Measurements from ENCODE around the gene KRT83. TPM values are rescaled to one million over a fixed set of nuclear protein-coding genes. Genes with fewer than 3 reads are reported as not detected.
A peak's percentile ranks its signal among the peaks of the same experiment; 100 is the strongest.

KRT83 gene
- polyA plus RNA-seq, 2 of the 4 experiments (the other 2 are of a cell fraction): 20.4 to 44.8 TPM

DNA sequence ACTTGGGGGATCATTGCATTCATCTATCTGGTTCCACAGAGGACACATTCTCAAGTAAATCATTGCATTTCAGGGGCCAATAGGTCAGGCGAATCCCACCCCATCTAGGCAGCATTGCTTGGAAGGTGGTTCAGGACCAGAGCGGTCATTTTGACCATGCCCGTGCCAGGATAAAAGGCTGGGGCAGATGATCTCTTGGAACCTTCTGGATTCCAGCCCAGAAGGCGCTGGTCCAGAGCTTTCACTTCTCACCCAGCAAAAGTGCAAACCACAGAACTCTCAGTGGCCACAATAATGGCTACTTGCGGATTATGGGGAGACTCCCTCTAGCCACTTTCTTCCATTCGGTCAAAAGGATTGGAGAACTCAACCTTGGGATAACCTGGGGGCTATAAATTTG, 46.7 kb upstream of the KRT83 start (continued):
- TF ChIP-seq, protein P1, sequence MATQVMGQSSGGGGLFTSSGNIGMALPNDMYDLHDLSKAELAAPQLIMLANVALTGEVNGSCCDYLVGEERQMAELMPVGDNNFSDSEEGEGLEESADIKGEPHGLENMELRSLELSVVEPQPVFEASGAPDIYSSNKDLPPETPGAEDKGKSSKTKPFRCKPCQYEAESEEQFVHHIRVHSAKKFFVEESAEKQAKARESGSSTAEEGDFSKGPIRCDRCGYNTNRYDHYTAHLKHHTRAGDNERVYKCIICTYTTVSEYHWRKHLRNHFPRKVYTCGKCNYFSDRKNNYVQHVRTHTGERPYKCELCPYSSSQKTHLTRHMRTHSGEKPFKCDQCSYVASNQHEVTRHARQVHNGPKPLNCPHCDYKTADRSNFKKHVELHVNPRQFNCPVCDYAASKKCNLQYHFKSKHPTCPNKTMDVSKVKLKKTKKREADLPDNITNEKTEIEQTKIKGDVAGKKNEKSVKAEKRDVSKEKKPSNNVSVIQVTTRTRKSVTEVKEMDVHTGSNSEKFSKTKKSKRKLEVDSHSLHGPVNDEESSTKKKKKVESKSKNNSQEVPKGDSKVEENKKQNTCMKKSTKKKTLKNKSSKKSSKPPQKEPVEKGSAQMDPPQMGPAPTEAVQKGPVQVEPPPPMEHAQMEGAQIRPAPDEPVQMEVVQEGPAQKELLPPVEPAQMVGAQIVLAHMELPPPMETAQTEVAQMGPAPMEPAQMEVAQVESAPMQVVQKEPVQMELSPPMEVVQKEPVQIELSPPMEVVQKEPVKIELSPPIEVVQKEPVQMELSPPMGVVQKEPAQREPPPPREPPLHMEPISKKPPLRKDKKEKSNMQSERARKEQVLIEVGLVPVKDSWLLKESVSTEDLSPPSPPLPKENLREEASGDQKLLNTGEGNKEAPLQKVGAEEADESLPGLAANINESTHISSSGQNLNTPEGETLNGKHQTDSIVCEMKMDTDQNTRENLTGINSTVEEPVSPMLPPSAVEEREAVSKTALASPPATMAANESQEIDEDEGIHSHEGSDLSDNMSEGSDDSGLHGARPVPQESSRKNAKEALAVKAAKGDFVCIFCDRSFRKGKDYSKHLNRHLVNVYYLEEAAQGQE (IDR thresholded peaks at IDR 0.05): no peak
- no peak for TF ChIP-seq ESRRA (IDR thresholded peaks at IDR 0.05; ENCODE audit: borderline replicate concordance, low read length)

DNA sequence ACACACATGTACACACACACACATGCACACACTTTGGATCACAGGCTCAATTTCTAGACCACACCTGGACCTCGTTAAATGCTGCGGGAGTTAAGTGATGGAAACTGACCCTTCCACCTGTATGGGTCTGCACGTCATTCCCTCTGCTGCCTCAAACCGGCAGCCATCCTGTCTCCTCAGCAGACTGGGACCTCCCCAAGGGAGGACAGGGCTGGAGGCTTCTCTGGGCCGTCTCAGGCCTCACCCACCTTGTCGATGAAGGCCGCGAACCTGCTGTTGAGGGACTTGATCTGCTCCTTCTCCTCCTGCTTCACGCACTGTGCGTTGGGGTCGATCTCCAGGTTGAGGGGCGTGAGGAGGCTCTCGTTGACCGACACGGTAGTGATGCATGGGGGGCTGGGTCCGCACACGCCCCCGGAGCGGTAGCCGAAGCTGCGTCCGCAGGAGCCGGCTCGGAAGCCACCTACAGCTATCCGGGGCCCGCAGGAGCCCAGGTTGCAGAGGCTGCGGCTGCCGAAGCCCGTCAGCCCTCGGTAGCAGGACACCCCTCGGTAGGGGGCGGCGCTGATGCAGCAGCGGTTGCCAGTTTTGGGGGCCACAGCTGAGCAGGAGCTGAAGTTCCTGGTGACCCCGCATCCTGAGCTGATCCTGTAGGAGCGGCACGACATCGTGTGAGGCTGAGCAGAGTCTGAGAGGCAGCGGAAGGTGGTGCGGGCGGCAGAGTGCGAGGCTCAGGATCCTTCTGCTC, 45.7 kb upstream of the KRT83 start, which contains the start of gene KRT85:
Gene KRT85 (minus strand): TSS at position 744 of the 748 bp plus-strand sequence. CDS start 76 bp downstream, at position 668.
- FAIRE-seq (no peak), DNase-seq (ENCODE audit: low read depth in 1 of 2, low spot score in 1 of 2) (no peak), ATAC-seq (no peak)
- Histone ChIP-seq H3K9me3 (no peaks in the 10 kb centered on the region), H3K4me2 (no peak within 1 kb of the TSS), H3K27ac (peak within 1 kb of the TSS in 1 of 2 experiments; percentile 67; a peak in 3 of 6 replicates), H3K4me1 (peaks cover 10% of the 10 kb centered on the region; the same call in 1 of the 3 replicates), H3K4me3 (no peak within 1 kb of the TSS)
- ChIA-PET CTCF (interaction anchor here (0.8 to 46.1 kb wide), 4 partner anchors 22 to 507 kb away, joined by 3 to 1221 read pairs (median 6); no protein-coding TSS in a partner anchor), POLR2A (no interaction called here)
- TF ChIP-seq MAFK (IDR thresholded peaks at IDR 0.05; ENCODE audit: partially characterized antibody): no peak
- TF ChIP-seq EHMT2 (IDR thresholded peaks at IDR 0.05; ENCODE audit: low read depth): no peak
- no peak for TF ChIP-seq CBX8 (IDR thresholded peaks at IDR 0.05)
- TF ChIP-seq, protein P2, sequence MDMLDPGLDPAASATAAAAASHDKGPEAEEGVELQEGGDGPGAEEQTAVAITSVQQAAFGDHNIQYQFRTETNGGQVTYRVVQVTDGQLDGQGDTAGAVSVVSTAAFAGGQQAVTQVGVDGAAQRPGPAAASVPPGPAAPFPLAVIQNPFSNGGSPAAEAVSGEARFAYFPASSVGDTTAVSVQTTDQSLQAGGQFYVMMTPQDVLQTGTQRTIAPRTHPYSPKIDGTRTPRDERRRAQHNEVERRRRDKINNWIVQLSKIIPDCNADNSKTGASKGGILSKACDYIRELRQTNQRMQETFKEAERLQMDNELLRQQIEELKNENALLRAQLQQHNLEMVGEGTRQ (IDR thresholded peaks at IDR 0.05): no peak
- no peak for TF ChIP-seq KDM1A (IDR thresholded peaks at IDR 0.05; ENCODE audit: low read depth)
- TF ChIP-seq RNF2 (IDR thresholded peaks at IDR 0.05; ENCODE audit: borderline replicate concordance, low read depth): no peak
- no peak for TF ChIP-seq ZC3H11A (IDR thresholded peaks at IDR 0.05)
- TF ChIP-seq NR3C1 (IDR thresholded peaks at IDR 0.05): no peak
- TF ChIP-seq MYC (IDR thresholded peaks at IDR 0.05; ENCODE audit: borderline replicate concordance, low read length): no peak
- TF ChIP-seq FOXS1 (CRISPR knock-in tag; IDR thresholded peaks at IDR 0.05): no peak
- TF ChIP-seq, protein P3, sequence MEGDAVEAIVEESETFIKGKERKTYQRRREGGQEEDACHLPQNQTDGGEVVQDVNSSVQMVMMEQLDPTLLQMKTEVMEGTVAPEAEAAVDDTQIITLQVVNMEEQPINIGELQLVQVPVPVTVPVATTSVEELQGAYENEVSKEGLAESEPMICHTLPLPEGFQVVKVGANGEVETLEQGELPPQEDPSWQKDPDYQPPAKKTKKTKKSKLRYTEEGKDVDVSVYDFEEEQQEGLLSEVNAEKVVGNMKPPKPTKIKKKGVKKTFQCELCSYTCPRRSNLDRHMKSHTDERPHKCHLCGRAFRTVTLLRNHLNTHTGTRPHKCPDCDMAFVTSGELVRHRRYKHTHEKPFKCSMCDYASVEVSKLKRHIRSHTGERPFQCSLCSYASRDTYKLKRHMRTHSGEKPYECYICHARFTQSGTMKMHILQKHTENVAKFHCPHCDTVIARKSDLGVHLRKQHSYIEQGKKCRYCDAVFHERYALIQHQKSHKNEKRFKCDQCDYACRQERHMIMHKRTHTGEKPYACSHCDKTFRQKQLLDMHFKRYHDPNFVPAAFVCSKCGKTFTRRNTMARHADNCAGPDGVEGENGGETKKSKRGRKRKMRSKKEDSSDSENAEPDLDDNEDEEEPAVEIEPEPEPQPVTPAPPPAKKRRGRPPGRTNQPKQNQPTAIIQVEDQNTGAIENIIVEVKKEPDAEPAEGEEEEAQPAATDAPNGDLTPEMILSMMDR (IDR thresholded peaks at IDR 0.05): no peak
- no peak for TF ChIP-seq TFCP2L1 (CRISPR knock-in tag; IDR thresholded peaks at IDR 0.05)
- WGBS (ENCODE audit: missing lambda C conversion rate): 92% methylated on average over 39 of the region's 42 CpGs

DNA sequence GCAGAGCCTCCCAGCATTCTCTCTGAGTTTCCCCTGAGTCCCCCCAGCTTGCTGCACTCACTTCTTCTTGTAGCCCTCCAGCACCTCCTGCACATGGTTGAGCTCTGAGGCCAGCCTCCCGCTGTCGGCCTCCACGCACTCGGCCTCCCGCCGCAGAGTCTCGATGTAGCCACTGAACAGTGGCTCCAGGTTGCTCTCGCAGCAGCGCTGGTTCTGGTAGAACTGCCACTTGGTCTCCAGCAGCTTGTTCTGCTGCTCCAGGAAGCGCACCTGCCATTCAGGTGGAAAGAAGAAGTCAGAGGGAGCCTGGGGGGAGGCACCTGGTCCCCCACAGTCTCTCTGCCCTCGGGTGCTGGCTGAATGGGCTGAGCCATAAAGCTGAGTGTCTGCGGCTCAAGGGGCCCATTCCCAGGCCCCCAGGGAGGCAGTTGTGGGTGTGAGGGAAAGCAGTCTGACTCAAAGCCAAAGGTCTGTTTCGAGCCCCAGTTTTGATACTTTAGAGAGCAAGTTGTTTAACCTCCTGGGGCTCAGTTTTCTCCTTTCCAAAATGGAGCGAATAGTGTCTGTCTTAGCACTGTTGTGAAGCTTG, 43.8 kb upstream of the KRT83 start:
- no peak for ATAC-seq
- TF ChIP-seq, protein P3 (IDR thresholded peaks at IDR 0.05): no peak
- TF ChIP-seq, protein P2 (IDR thresholded peaks at IDR 0.05): no peak
- TF ChIP-seq, protein P4, sequence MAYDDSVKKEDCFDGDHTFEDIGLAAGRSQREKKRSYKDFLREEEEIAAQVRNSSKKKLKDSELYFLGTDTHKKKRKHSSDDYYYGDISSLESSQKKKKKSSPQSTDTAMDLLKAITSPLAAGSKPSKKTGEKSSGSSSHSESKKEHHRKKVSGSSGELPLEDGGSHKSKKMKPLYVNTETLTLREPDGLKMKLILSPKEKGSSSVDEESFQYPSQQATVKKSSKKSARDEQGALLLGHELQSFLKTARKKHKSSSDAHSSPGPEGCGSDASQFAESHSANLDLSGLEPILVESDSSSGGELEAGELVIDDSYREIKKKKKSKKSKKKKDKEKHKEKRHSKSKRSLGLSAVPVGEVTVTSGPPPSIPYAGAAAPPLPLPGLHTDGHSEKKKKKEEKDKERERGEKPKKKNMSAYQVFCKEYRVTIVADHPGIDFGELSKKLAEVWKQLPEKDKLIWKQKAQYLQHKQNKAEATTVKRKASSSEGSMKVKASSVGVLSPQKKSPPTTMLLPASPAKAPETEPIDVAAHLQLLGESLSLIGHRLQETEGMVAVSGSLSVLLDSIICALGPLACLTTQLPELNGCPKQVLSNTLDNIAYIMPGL (CRISPR knock-in tag; IDR thresholded peaks at IDR 0.05; ENCODE audit: borderline replicate concordance): no peak
- TF ChIP-seq NPAS2 (CRISPR knock-in tag; IDR thresholded peaks at IDR 0.05; ENCODE audit: borderline replicate concordance) (no peak), ZFP36 (IDR thresholded peaks at IDR 0.05; ENCODE audit: borderline replicate concordance, partially characterized antibody) (no peak), ESRRA (IDR thresholded peaks at IDR 0.05; ENCODE audit: borderline replicate concordance, low read length) (no peak), NR3C1 (IDR thresholded peaks at IDR 0.05) (no peak)
- TF ChIP-seq, protein P5, sequence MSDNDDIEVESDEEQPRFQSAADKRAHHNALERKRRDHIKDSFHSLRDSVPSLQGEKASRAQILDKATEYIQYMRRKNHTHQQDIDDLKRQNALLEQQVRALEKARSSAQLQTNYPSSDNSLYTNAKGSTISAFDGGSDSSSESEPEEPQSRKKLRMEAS (IDR thresholded peaks at IDR 0.05): no peak
- Histone ChIP-seq H3K27ac (peak overlapping the region in 1 of 2 experiments; percentile 56; a peak in 3 of 6 replicates), H3K4me1 (peaks cover 10% of the 10 kb centered on the region; the same call in 1 of the 3 replicates), H3K4me2 (no peak overlapping the region), H3K4me3 (no peak overlapping the region), H3K9me3 (no peaks in the 10 kb centered on the region)
- FAIRE-seq: no peak
- ChIA-PET POLR2A (no interaction called here), CTCF (interaction anchor here (0.9 to 46.1 kb wide), 12 partner anchors 8 to 616 kb away, joined by 3 to 1221 read pairs (median 4); no protein-coding TSS in a partner anchor)
- 87% methylated on average over 13 of the region's 14 CpGs for WGBS (ENCODE audit: missing lambda C conversion rate)
- DNase-seq (ENCODE audit: low read depth in 1 of 2, low spot score in 1 of 2): no peak
